Activated T-cell treated with anti-CD3 and anti-CD28 coated beads, Interleukin-2, amount 50 U/mL, for 4 hours (primary cell): ENCODE results near the gene MBP. TPM values are rescaled to one million over a fixed set of nuclear protein-coding genes. Genes with fewer than 3 reads are reported as not detected.

ENCODE experiments used
- ATAC-seq, 2 donors: fragments of 200-7000 bp; cut with Tn5 transposase; one replicate each; pipeline ENCODE4 v1.10.0; 2021
- DNase-seq: peaks from one replicate; pipeline ENCODE4 v3.0.0-alpha.2; 2020
- H3K27me3 Mint-ChIP-seq: one replicate; pipeline ENCODE4 v1.8.0; 2021; ENCODE audit warnings: low read depth, mixed read lengths
- H3K36me3 Mint-ChIP-seq: one replicate; pipeline ENCODE4 v1.8.0; 2022; ENCODE audit warnings: mixed read lengths; ENCODE audit not compliant: insufficient read depth
- H3K4me1 Mint-ChIP-seq: one replicate; pipeline ENCODE4 v1.8.0; 2021; ENCODE audit warnings: low read depth, mixed read lengths
- H3K4me3 Mint-ChIP-seq: one replicate; pipeline ENCODE4 v1.8.0; 2021; ENCODE audit warnings: mild to moderate bottlenecking, moderate library complexity, mixed read lengths
- H3K9me3 Mint-ChIP-seq: one replicate; pipeline ENCODE4 v1.8.0; 2021; ENCODE audit warnings: mixed read lengths
- total RNA-seq, 3 donors: library from RNA; stranded (reverse); gene quantifications; one replicate each; pipeline ENCODE4 v1.2.1, GENCODE V29; 2021

MBP gene
- total RNA-seq, 3 donors from 2014 or later: 28.1 to 32.9 (median 32.3) TPM

GRCh38 chr18:77061281-77061945, 71.2 kb downstream of the MBP start:
- DNase-seq (no peak), ATAC-seq (no peak)
- Mint-ChIP-seq H3K36me3 (peaks cover 34% of the 10 kb centered on the region), H3K4me3 (peak overlapping the region; percentile 61), H3K4me1 (peaks cover 88% of the 10 kb centered on the region), H3K9me3 (no peaks in the 10 kb centered on the region), H3K27me3 (no peaks in the 10 kb centered on the region)

GRCh38 chr18:77060151-77060550, 72.4 kb downstream of the MBP start:
- peaks cover 88% of the 10 kb centered on the region for H3K4me1 Mint-ChIP-seq
- peaks cover 30% of the 10 kb centered on the region for H3K36me3 Mint-ChIP-seq
- ATAC-seq (no peak), DNase-seq (no peak)
- H3K4me3 Mint-ChIP-seq: no peak overlapping the region
- H3K9me3 Mint-ChIP-seq: no peaks in the 10 kb centered on the region
- no peaks in the 10 kb centered on the region for H3K27me3 Mint-ChIP-seq

GRCh38 chr18:77059294-77059916, 73.2 kb downstream of the MBP start:
- Mint-ChIP-seq H3K4me3 (no peak overlapping the region), H3K9me3 (no peaks in the 10 kb centered on the region), H3K27me3 (no peaks in the 10 kb centered on the region), H3K36me3 (peaks cover 24% of the 10 kb centered on the region), H3K4me1 (peaks cover 88% of the 10 kb centered on the region)
- no peak for DNase-seq
- ATAC-seq: no peak

GRCh38 chr18:77058290-77058835, 74.2 kb downstream of the MBP start:
- DNase-seq: no peak
- H3K9me3 Mint-ChIP-seq: no peaks in the 10 kb centered on the region
- no peaks in the 10 kb centered on the region for H3K27me3 Mint-ChIP-seq
- ATAC-seq: no peak
- no peak overlapping the region for H3K4me3 Mint-ChIP-seq
- H3K36me3 Mint-ChIP-seq: peaks cover 20% of the 10 kb centered on the region
- peaks cover 88% of the 10 kb centered on the region for H3K4me1 Mint-ChIP-seq

GRCh38 chr18:77057006-77057395, 75.6 kb downstream of the MBP start:
- H3K27me3 Mint-ChIP-seq: no peaks in the 10 kb centered on the region

GRCh38 chr18:77056344-77057005, 76.1 kb downstream of the MBP start:
- peaks cover 17% of the 10 kb centered on the region for H3K36me3 Mint-ChIP-seq
- no peaks in the 10 kb centered on the region for H3K9me3 Mint-ChIP-seq
- H3K27me3 Mint-ChIP-seq: no peaks in the 10 kb centered on the region
- ATAC-seq (no peak), DNase-seq (no peak)
- peak overlapping the region; percentile 37 for H3K4me3 Mint-ChIP-seq
- H3K4me1 Mint-ChIP-seq: peaks cover 86% of the 10 kb centered on the region

More at GRCh38 chr18:77057006-77057395, 75.6 kb downstream of the MBP start:
- ATAC-seq: no peak
- peaks cover 87% of the 10 kb centered on the region for H3K4me1 Mint-ChIP-seq
- no peaks in the 10 kb centered on the region for H3K9me3 Mint-ChIP-seq
- DNase-seq: no peak
- H3K4me3 Mint-ChIP-seq: peak overlapping the region; percentile 37
- H3K36me3 Mint-ChIP-seq: peaks cover 16% of the 10 kb centered on the region

- H3K4me3 Mint-ChIP-seq: peak overlapping the region; percentile 64
- no peak for ATAC-seq
Observed at GRCh38 chr18:77055429-77056300, 76.9 kb downstream of the MBP start.

GRCh38 chr18:77054606-77055428, 77.8 kb downstream of the MBP start:
- Mint-ChIP-seq H3K4me1 (peaks cover 73% of the 10 kb centered on the region), H3K27me3 (no peaks in the 10 kb centered on the region), H3K4me3 (peak overlapping the region; percentile 64), H3K9me3 (no peaks in the 10 kb centered on the region), H3K36me3 (peaks cover 15% of the 10 kb centered on the region)
- peak; percentile 57 for DNase-seq
- peak; percentile 83 to 89 for ATAC-seq

More at GRCh38 chr18:77055429-77056300, 76.9 kb downstream of the MBP start:
- DNase-seq: no peak
- Mint-ChIP-seq H3K27me3 (no peaks in the 10 kb centered on the region), H3K36me3 (peaks cover 15% of the 10 kb centered on the region), H3K4me1 (peaks cover 80% of the 10 kb centered on the region), H3K9me3 (no peaks in the 10 kb centered on the region)

GRCh38 chr18:77054288-77054605, 78.3 kb downstream of the MBP start:
- no peak for DNase-seq

GRCh38 chr18:77053616-77054287, 78.8 kb downstream of the MBP start:
- no peak for ATAC-seq
- Mint-ChIP-seq H3K4me3 (peak overlapping the region; percentile 64), H3K36me3 (peaks cover 12% of the 10 kb centered on the region), H3K9me3 (no peaks in the 10 kb centered on the region), H3K4me1 (peaks cover 67% of the 10 kb centered on the region), H3K27me3 (no peaks in the 10 kb centered on the region)
- no peak for DNase-seq

More at GRCh38 chr18:77054288-77054605, 78.3 kb downstream of the MBP start:
- H3K27me3 Mint-ChIP-seq: no peaks in the 10 kb centered on the region
- H3K4me3 Mint-ChIP-seq: peak overlapping the region; percentile 64
- H3K9me3 Mint-ChIP-seq: no peaks in the 10 kb centered on the region
- H3K36me3 Mint-ChIP-seq: peaks cover 12% of the 10 kb centered on the region
- ATAC-seq: peak; percentile 11 to 36
- H3K4me1 Mint-ChIP-seq: peaks cover 70% of the 10 kb centered on the region

- H3K9me3 Mint-ChIP-seq: no peaks in the 10 kb centered on the region
- H3K27me3 Mint-ChIP-seq: no peaks in the 10 kb centered on the region
- ATAC-seq: no peak
- H3K36me3 Mint-ChIP-seq: peaks cover 15% of the 10 kb centered on the region
- no peak overlapping the region for H3K4me3 Mint-ChIP-seq
- peaks cover 68% of the 10 kb centered on the region for H3K4me1 Mint-ChIP-seq
- no peak for DNase-seq
Observed at GRCh38 chr18:77052983-77053309, 79.6 kb downstream of the MBP start.

GRCh38 chr18:77052297-77052982, 80.1 kb downstream of the MBP start:
- Mint-ChIP-seq H3K9me3 (no peaks in the 10 kb centered on the region), H3K4me3 (no peak overlapping the region), H3K36me3 (peaks cover 17% of the 10 kb centered on the region), H3K4me1 (peaks cover 68% of the 10 kb centered on the region), H3K27me3 (no peaks in the 10 kb centered on the region)
- ATAC-seq: no peak
- no peak for DNase-seq
